G401 (cell line): ENCODE measurements around the gene RALGAPB. TPM values are rescaled to one million over a fixed set of nuclear protein-coding genes. Genes with fewer than 3 reads are reported as not detected.

Experiments
- DNase-seq: peaks from one replicate; pipeline ENCODE4 v3.0.0-alpha.2; 2015; ENCODE audit warnings: low spot score
- in situ Hi-C: cut with HindIII; loops from 2 replicates; pipeline ENCODE4 v1.10.0; 2016; ENCODE audit warnings: low sequenced_read_pairs, mixed read lengths
- total RNA-seq: library from RNA; depleted of rRNA; stranded (reverse); fragments of >200 nt; shearing (Covaris generic); gene quantifications from 2 replicates; pipeline ENCODE4 v1.2.3, GENCODE V29; 2014

The RALGAPB gene
- total RNA-seq, 1 experiment from 2014 or later = 8.7 TPM

DNA sequence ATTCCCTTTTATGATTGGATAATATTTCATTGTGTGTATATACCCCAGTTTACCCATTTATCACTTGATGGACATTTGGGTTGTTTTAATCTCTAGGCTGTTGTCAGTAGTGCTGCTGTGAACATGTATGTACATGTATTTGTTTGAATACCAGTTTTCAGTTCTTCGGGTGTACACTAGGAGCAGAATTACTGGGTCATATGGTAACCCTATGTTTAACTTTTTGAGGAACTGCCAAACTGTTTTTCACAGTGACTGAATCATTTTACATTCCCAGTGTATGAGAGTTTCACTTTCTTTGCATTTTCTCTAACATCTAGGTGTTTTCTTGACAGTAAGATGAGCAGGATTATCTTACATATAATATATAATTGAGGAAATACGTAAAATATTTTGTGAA lies 63.7 kb downstream of the RALGAPB start:
- in situ Hi-C loops = no loop called here
- no peak for DNase-seq

DNA sequence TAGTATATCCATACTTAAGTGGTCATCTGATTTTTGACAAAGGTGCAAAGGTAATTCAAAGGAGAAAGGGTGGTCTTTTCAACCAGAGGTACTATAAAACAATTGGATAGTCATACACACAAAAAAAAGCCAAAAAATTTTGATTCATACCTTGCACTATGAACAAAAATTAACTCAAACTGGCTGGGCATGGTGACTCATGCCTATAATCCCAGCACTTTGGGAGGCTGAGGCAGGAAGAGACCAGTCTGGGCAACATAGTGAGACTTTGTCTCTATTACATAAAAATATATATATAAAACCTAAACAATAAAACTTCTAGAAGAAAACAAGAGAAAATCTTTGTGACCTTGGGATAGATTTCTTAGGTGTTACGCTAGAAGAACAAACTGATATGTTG lies 64.5 kb downstream of the RALGAPB start:
- in situ Hi-C loops = no loop called here
- no peak for DNase-seq

GRCh38 chr20:38538789-38539188 lies 66.1 kb downstream of the RALGAPB start:
- DNase-seq = no peak
- in situ Hi-C loops = no loop called here

GRCh38 chr20:38543014-38543906 lies 70.6 kb downstream of the RALGAPB start:
- no peak for DNase-seq

GRCh38 chr20:38545771-38546170 lies 73.1 kb downstream of the RALGAPB start:
- in situ Hi-C loops = no loop called here

More at GRCh38 chr20:38543014-38543906, 70.6 kb downstream of the RALGAPB start:
- in situ Hi-C loops = no loop called here

DNA sequence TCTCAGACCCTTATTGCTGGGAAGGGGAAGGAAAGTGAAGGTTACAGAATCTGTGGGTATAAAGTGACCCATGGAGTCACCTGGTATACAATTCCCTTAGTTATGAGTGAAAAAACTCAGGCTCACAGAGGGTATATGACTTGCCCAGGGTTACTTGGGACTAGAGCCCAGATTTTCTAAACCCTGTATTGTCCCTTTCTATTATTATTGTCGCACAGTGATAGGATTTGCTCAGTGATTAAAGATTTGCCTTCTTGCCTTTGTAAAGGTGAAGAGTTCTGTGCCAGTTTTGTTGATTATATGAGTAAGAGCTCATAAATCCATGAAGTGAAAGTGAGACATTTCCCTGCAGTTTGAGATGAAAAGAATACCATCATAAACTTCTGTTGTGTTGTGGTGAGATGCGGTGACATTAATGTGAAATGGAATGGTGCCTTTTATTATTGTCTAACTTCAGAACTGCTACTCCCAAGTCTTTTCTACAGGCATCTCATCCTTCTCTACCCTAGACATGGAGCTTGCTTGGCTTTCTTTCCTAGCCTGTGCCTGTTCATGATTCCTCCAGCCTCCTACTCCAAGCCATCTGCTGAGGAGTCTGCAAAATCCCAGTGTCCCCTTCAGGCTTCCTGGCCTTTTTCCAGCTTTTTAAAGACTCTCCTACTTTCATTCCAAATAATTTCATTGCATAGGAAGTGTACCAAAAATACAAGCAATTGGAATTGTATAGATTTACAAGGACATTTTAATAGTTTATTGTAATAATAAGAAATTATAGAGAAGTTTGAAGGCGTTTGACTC lies 74.8 kb downstream of the RALGAPB start:
- in situ Hi-C loops = no loop called here
- DNase-seq = peak; percentile 42

More at GRCh38 chr20:38545771-38546170, 73.1 kb downstream of the RALGAPB start:
- DNase-seq = no peak

- in situ Hi-C loops = no loop called here
Observed at GRCh38 chr20:38548356-38549083, 75.9 kb downstream of the RALGAPB start.

DNA sequence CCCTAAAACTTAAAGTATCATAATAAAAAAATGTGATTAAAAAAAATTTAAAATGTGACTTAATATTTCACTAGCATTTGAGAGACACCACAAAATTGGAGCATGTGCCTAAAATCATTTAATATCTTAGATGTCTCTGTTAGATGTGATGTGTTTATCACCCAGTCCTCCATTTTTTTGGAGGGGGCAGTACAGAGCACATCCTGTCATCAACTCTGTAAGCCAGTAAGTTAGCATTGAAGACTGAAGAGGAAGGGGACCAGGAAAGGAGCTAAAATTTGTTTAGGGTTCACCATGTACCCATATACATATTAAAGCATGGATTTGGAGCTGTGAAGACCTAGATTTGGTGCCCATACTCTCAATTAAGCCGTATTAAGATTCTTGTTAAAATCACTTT lies 77.6 kb downstream of the RALGAPB start:
- in situ Hi-C loops = no loop called here
- no peak for DNase-seq

More at GRCh38 chr20:38548356-38549083, 75.9 kb downstream of the RALGAPB start:
- DNase-seq = no peak

GRCh38 chr20:38551056-38551626 lies 78.5 kb downstream of the RALGAPB start:
- in situ Hi-C loops = no loop called here
- DNase-seq = no peak

- in situ Hi-C loops = no loop called here
- no peak for DNase-seq
Observed at GRCh38 chr20:38554986-38555385, 82.3 kb downstream of the RALGAPB start.

DNA sequence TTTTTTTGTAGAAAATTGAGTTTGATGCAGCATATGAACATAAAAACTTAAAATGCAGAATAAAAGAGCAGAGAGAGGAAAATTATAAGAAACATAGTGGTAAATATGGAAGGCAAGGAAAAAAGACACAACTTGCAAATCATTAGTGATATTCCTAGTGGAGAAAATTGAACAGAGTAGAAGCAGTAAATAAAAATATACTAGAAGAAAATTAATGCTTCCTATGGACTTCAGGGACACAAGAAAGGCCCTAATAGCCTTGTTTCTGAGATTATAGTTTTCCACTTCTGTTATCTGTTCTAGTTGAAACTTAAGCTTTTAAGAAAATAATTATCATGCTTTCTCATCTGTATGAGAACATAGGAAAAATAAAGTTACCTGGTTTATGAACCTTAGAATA lies 82.8 kb downstream of the RALGAPB start:
- in situ Hi-C loops = no loop called here
- DNase-seq = no peak

GRCh38 chr20:38557174-38557573 lies 84.5 kb downstream of the RALGAPB start:
- in situ Hi-C loops = no loop called here

GRCh38 chr20:38558596-38559360 lies 86.1 kb downstream of the RALGAPB start:
- no peak for DNase-seq
- in situ Hi-C loops = no loop called here

More at GRCh38 chr20:38557174-38557573, 84.5 kb downstream of the RALGAPB start:
- no peak for DNase-seq

- DNase-seq = no peak
- in situ Hi-C loops = no loop called here
Observed at GRCh38 chr20:38559764-38560163, 87.1 kb downstream of the RALGAPB start.

DNA sequence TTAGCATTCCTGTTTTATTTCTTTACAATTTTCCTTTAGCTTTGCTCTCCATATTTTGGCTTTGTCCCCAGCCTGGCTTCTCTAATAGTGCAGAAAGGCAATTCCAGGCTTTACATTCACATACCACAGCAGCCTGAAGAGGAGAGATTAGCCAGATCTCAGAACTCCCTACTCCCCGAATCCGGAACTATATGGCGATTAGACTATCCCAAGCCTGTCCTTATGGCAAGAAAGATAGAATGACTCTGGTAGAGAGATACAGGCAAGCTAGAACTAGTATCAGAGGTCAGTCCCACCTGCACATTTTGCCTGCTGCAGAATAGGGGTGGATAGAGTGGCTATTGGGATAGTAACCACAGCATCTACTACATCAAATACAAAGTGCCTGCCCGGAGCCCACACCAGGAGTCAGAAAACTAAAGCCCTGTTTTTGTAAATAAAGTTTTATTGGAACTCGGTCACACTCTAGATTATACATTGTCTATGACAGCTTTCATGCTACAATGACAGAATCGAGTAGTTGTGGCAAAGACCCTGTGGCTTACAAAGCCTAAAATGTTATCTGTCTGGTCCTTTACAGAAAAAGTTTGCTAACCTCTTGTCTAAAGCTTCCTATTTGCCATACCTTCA lies 91.3 kb downstream of the RALGAPB start:
- in situ Hi-C loops = no loop called here
- DNase-seq = no peak

DNA sequence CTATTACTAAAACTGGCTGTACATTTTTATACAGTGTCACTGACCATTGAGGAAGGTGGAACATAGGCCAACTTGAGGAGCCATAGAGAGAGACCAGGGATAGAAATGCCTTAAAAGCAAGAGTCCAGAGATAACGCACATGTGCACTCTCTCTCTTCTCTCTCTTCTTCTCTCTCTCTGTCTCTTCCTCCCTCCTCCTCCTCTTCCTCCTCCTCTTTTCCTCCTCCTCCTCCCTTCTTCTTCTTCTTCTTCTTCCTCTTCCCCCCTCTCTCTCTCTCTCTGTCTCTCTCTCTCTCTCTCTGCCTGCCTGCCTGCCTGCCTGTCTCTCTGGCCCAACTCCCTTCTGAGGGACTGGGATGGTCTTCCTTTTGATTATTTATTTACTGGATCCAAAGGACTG lies 92.0 kb downstream of the RALGAPB start:
- in situ Hi-C loops = no loop called here
- no peak for DNase-seq

- DNase-seq = no peak
- in situ Hi-C loops = no loop called here
Observed at GRCh38 chr20:38566036-38566598, 93.5 kb downstream of the RALGAPB start.
